H1 (cell line): ENCODE measurements around the gene SERAC1. TPM values are rescaled to one million over a fixed set of nuclear protein-coding genes. Genes with fewer than 3 reads are reported as not detected.
A peak's percentile ranks its signal among the peaks of the same experiment; 100 is the strongest.

Experiments
- CTCF ChIA-PET: fragments of 300-600 bp; sonication (Branson Sonifier 250); formaldehyde crosslinking; loops from one replicate; lab custom pipeline; 2021; ENCODE audit not compliant: partially characterized antibody; lab: Charles Lee
- POLR2A ChIA-PET: fragments of 300-600 bp; sonication (Branson Sonifier 250); formaldehyde crosslinking; loops from one replicate; lab custom pipeline; 2021; ENCODE audit warnings: inconsistent platforms; ENCODE audit not compliant: partially characterized antibody; lab: Charles Lee
- DNase-seq, 2 experiments: peaks; one replicate each; pipeline versions ENCODE4 v3.0.0 to v3.0.0-alpha.2; 2010 to 2022; ENCODE audit warnings: low spot score in 2 of 2, low read depth in 1 of 2, mixed read lengths in 1 of 2
- FAIRE-seq: peaks from 2 replicates; lab custom pipeline; 2011; peaks lifted over from hg19 to GRCh38; lab: Jason Lieb, UNC
- H2AFZ ChIP-seq: 2 replicates; pipeline ENCODE4 v1.8.1; 2012; ENCODE audit warnings: low read length, inconsistent platforms
- H2AK5ac ChIP-seq: 2 replicates; pipeline ENCODE4 v1.6.1; 2013; ENCODE audit warnings: low read depth, low read length
- H2BK120ac ChIP-seq: replicated peaks from 2 replicates; pipeline ENCODE3; 2013; ENCODE audit warnings: low read depth, low read length, inconsistent platforms
- H2BK12ac ChIP-seq: 2 replicates; pipeline ENCODE4 v1.6.1; 2013; ENCODE audit warnings: low read depth, low read length
- H2BK15ac ChIP-seq: 2 replicates; pipeline ENCODE4 v1.6.1; 2013; ENCODE audit warnings: low read length
- H2BK20ac ChIP-seq: 2 replicates; pipeline ENCODE4 v1.6.1; 2013; ENCODE audit warnings: low read length
- H2BK5ac ChIP-seq: 2 replicates; pipeline ENCODE4 v1.6.1; 2013; ENCODE audit warnings: low read depth, low read length
- H3K14ac ChIP-seq: 2 replicates; pipeline ENCODE4 v1.6.1; 2013; ENCODE audit warnings: inconsistent platforms; ENCODE audit not compliant: insufficient read length
- H3K18ac ChIP-seq: 2 replicates; pipeline ENCODE4 v1.6.1; 2013; ENCODE audit warnings: low read length; ENCODE audit errors: extremely low read depth
- H3K23ac ChIP-seq: 2 replicates; pipeline ENCODE4 v1.6.1; 2013; ENCODE audit warnings: inconsistent platforms; ENCODE audit not compliant: insufficient read length
- H3K23me2 ChIP-seq: 2 replicates; pipeline ENCODE4 v1.6.1; 2013; ENCODE audit warnings: low read depth, low read length
- H3K27ac ChIP-seq: 2 replicates; pipeline ENCODE4 v1.6.1; 2011; ENCODE audit warnings: low read depth, low read length, inconsistent platforms
- H3K27me3 ChIP-seq, 4 experiments: replicated peaks in 1 of 4; 1 replicate in 1 of 4; 2 replicates in 3 of 4; pipeline versions ENCODE4 v1.6.1 to v1.8.1; 2011 to 2013; ENCODE audit warnings: low read length in 3 of 4, mild to moderate bottlenecking in 3 of 4, inconsistent platforms in 2 of 4, mixed read lengths in 2 of 4, moderate library complexity in 1 of 4; ENCODE audit not compliant: control insufficient read depth in 3 of 4, insufficient read depth in 3 of 4; ENCODE audit errors: extremely low read depth in 1 of 4
- H3K36me3 ChIP-seq, 4 experiments: 2 replicates each; pipeline versions ENCODE4 v1.6.1 to v1.8.1; 2011 to 2013; ENCODE audit warnings: mild to moderate bottlenecking in 4 of 4, low read length in 3 of 4, moderate library complexity in 2 of 4, control low read depth in 1 of 4, inconsistent platforms in 1 of 4; ENCODE audit not compliant: insufficient read depth in 4 of 4, control insufficient read depth in 2 of 4
- H3K4ac ChIP-seq: replicated peaks from 2 replicates; pipeline ENCODE3; 2013; ENCODE audit warnings: low read length, low read depth, mixed read lengths, inconsistent platforms; ENCODE audit not compliant: insufficient read length
- H3K4me1 ChIP-seq, 4 experiments: replicated peaks in 1 of 4; 1 replicate in 1 of 4; 2 replicates in 3 of 4; pipeline versions ENCODE4 v1.6.1 to v1.8.1; 2011 to 2013; ENCODE audit warnings: low read length in 3 of 4, inconsistent platforms in 2 of 4, mixed read lengths in 1 of 4; ENCODE audit not compliant: insufficient read depth in 4 of 4, control insufficient read depth in 3 of 4
- H3K4me2 ChIP-seq, 2 experiments: 2 replicates each; pipeline versions ENCODE4 v1.6.1 to v1.8.1; 2011 to 2013; ENCODE audit warnings: low read depth in 2 of 2, low read length in 2 of 2, control low read depth in 1 of 2, inconsistent platforms in 1 of 2, mild to moderate bottlenecking in 1 of 2; ENCODE audit not compliant: insufficient read depth in 1 of 2
- H3K4me3 ChIP-seq, 4 experiments: fragments of 200-600, 300-600 bp in 1 of 4; sonication (generic), shearing (Covaris generic), sonication (Bioruptor Twin) in 1 of 4; 2 replicates each; pipeline versions ENCODE4 v1.5.1 to v1.8.1; 2011 to 2016; ENCODE audit warnings: low read length in 4 of 4, low read depth in 3 of 4, control low read depth in 2 of 4, inconsistent platforms in 2 of 4, mild to moderate bottlenecking in 2 of 4, mixed read lengths in 1 of 4, moderate library complexity in 1 of 4; ENCODE audit not compliant: insufficient read depth in 2 of 4; ENCODE audit errors: extremely low read depth in 1 of 4
- H3K56ac ChIP-seq: replicated peaks from 2 replicates; pipeline ENCODE3; 2013; ENCODE audit warnings: low read depth, mild to moderate bottlenecking, mixed read lengths, low read length, inconsistent platforms; ENCODE audit not compliant: insufficient read length
- H3K79me1 ChIP-seq: 2 replicates; pipeline ENCODE4 v1.6.1; 2013; ENCODE audit warnings: low read depth, low read length, control low read depth
- H3K79me2 ChIP-seq, 2 experiments: 2 replicates each; pipeline versions ENCODE4 v1.6.1 to v1.8.1; 2012 to 2013; ENCODE audit warnings: low read length in 2 of 2, mild to moderate bottlenecking in 2 of 2, inconsistent platforms in 1 of 2; ENCODE audit not compliant: insufficient read depth in 2 of 2, control insufficient read depth in 1 of 2
- H3K9ac ChIP-seq, 4 experiments: replicated peaks in 1 of 4; 1 replicate in 1 of 4; 2 replicates in 3 of 4; pipeline versions ENCODE4 v1.6.1 to v1.8.1; 2011 to 2013; ENCODE audit warnings: low read depth in 3 of 4, low read length in 3 of 4, control low read depth in 2 of 4, mild to moderate bottlenecking in 2 of 4, moderate library complexity in 2 of 4, inconsistent platforms in 1 of 4; ENCODE audit errors: extremely low read depth in 1 of 4
- H3K9me3 ChIP-seq, 2 experiments: 2 replicates each; pipeline versions ENCODE4 v1.6.1 to v1.8.1; 2012 to 2013; ENCODE audit warnings: mild to moderate bottlenecking in 2 of 2, moderate library complexity in 2 of 2, control low read depth in 1 of 2, inconsistent platforms in 1 of 2, low read depth in 1 of 2, low read length in 1 of 2, mixed read lengths in 1 of 2; ENCODE audit not compliant: insufficient read depth in 2 of 2
- H4K20me1 ChIP-seq, 2 experiments: replicated peaks in 1 of 2; 2 replicates each; pipeline versions ENCODE3 to v1.8.1; 2011 to 2013; ENCODE audit warnings: inconsistent platforms in 2 of 2, low read length in 2 of 2, mild to moderate bottlenecking in 1 of 2; ENCODE audit not compliant: insufficient read depth in 2 of 2, control insufficient read depth in 1 of 2
- H4K5ac ChIP-seq: 2 replicates; pipeline ENCODE4 v1.6.1; 2013; ENCODE audit warnings: low read length, low read depth, mixed read lengths, inconsistent platforms; ENCODE audit not compliant: insufficient read length
- H4K8ac ChIP-seq: 2 replicates; pipeline ENCODE4 v1.8.0; 2013; ENCODE audit warnings: mild to moderate bottlenecking, moderate library complexity, low read length, inconsistent platforms; ENCODE audit not compliant: insufficient read depth; ENCODE audit errors: extremely low read depth
- H4K91ac ChIP-seq: replicated peaks from 2 replicates; pipeline ENCODE3; 2013; ENCODE audit warnings: low read length, mixed read lengths, inconsistent platforms; ENCODE audit not compliant: insufficient read length
- NANOG ChIP-seq: IDR thresholded peaks from 2 replicates; pipeline ENCODE4 v1.6.1; 2011; ENCODE audit warnings: low read length, low read depth, mild to moderate bottlenecking, inconsistent platforms; ENCODE audit not compliant: insufficient read depth, poor library complexity, severe bottlenecking
- RAD21 ChIP-seq, 2 experiments: IDR thresholded peaks in 1 of 2; conservative IDR thresholded peaks in 1 of 2; 2 replicates each; pipeline ENCODE4 v1.6.1; 2011; ENCODE audit warnings: low read depth in 2 of 2, low read length in 2 of 2, improper control_type of control experiment in 1 of 2, inconsistent platforms in 1 of 2, mild to moderate bottlenecking in 1 of 2, moderate library complexity in 1 of 2
- TCF12 ChIP-seq: IDR thresholded peaks from 2 replicates; pipeline ENCODE4 v1.6.1; 2011; ENCODE audit warnings: low read depth, mild to moderate bottlenecking, low read length
- WGBS, 2 experiments: shearing (Covaris generic) in 1 of 2; methylation state at CpG; one replicate each; pipeline versions ENCODE4 v1.1.6 to v1.1.7; 2013 to 2015; ENCODE audit warnings: low lambda C conversion rate in 2 of 2, mixed read lengths in 2 of 2, inconsistent platforms in 1 of 2, low coverage in 1 of 2, missing lambda C conversion rate in 1 of 2; ENCODE audit not compliant: insufficient replicate concordance in 2 of 2, insufficient coverage in 1 of 2, insufficient read length in 1 of 2; ENCODE audit errors: extremely low coverage in 1 of 2, missing lambda C conversion rate in 1 of 2; 5-methylcytosine and 5-hydroxymethylcytosine counted together
- polyA plus RNA-seq, 7 experiments: library from polyadenylated mRNA; depleted of rRNA in 3 of 7; stranded (reverse) in 5 of 7; unstranded in 2 of 7; fragments of >200 nt in 5 of 7; fragments of 200-250 nt in 2 of 7; gene quantifications; 1 replicate in 5 of 7; 2 replicates in 1 of 7; 4 replicates in 1 of 7; pipeline versions ENCODE4 v1.2.1 to v1.2.3, GENCODE V29; 2011 to 2013; ENCODE audit warnings: missing spikeins in 2 of 7, mixed read lengths in 2 of 7
- total RNA-seq: library from RNA; stranded (reverse); fragmentation: NEBNext Ultra II Directional; extraction: Animal tissue kit (Norgen Biotek cat#: 25700); gene quantifications from 2 replicates; pipeline ENCODE4 v1.2.1, GENCODE V29; 2021
- TF ChIP-seq, protein P1 (sequence below), 3 experiments: IDR thresholded peaks; 1 replicate in 2 of 3; 2 replicates in 1 of 3; pipeline versions ENCODE4 v1.5.1 to v1.6.1; 2011; ENCODE audit warnings: low read length in 3 of 3, mild to moderate bottlenecking in 3 of 3, inconsistent platforms in 2 of 3, low read depth in 1 of 3, moderate library complexity in 1 of 3; ENCODE audit not compliant: insufficient read depth in 1 of 3; ENCODE audit errors: control extremely low read depth in 1 of 3

SERAC1 gene
- total and polyA plus RNA-seq, 2 of the 8 experiments (the other 6 are each of a cell fraction or from before 2014, with no cell fraction given), result 7.3 to 9.0 TPM

DNA sequence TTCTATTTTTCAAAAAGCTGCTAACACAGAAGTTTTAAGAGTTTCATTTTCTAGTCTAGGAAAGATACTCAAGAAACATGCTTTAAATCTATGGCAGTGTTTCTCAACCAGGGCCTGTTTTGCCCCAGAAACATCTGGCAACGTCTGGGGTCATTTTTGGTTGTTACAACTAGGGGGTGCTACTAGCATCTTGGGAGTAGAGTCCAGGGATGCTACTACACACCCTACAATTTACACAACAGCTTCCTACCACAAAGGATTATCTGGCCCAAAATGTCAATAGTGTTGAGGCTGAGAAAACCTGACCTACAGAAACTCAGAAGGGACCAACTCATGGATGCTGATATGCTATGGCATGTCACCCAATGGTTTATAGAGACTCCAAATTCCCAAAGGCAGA, 24.4 kb downstream of the SERAC1 start:
- Histone ChIP-seq H3K4ac (no peak overlapping the region), H2AFZ (no peak overlapping the region), H4K20me1 (peaks cover 0 to 2% of the 10 kb centered on the region in 2 experiments), H3K56ac (no peak overlapping the region), H4K5ac (no peak overlapping the region), H3K27me3 (no peaks in the 10 kb centered on the region), H3K9ac (no peak overlapping the region), H3K23ac (no peak overlapping the region), H3K79me2 (no peaks in the 10 kb centered on the region), H2BK20ac (no peak overlapping the region), H3K4me1 (no peaks in the 10 kb centered on the region), H3K18ac (no peak overlapping the region), H2BK12ac (no peak overlapping the region), H3K9me3 (no peaks in the 10 kb centered on the region), H3K14ac (no peak overlapping the region), H4K8ac (no peak overlapping the region), H2BK15ac (no peak overlapping the region), H2AK5ac (no peak overlapping the region), H2BK120ac (no peak overlapping the region), H4K91ac (no peak overlapping the region), H3K23me2 (no peaks in the 10 kb centered on the region), H3K79me1 (no peaks in the 10 kb centered on the region), H3K36me3 (peaks cover 0 to 11% (median 3%) of the 10 kb centered on the region in 4 experiments; a peak in 4 of 8 replicates), H2BK5ac (no peak overlapping the region), H3K27ac (no peak overlapping the region), H3K4me3 (no peak overlapping the region), H3K4me2 (no peak overlapping the region)
- peak; percentile 79 for FAIRE-seq
- peak; percentile 69 to 79 for TF ChIP-seq RAD21 (IDR thresholded peaks at IDR 0.05 in 1 of 2, conservative IDR thresholded peaks at IDR 0.05 in 1 of 2; ENCODE audit: low read depth in 2 of 2, low read length in 2 of 2)
- TF ChIP-seq NANOG, result no peak
- 0 out of 2 replicates have a peak, but pooled peaks have one; percentile 14 for TF ChIP-seq TCF12
- TF ChIP-seq, protein P1, sequence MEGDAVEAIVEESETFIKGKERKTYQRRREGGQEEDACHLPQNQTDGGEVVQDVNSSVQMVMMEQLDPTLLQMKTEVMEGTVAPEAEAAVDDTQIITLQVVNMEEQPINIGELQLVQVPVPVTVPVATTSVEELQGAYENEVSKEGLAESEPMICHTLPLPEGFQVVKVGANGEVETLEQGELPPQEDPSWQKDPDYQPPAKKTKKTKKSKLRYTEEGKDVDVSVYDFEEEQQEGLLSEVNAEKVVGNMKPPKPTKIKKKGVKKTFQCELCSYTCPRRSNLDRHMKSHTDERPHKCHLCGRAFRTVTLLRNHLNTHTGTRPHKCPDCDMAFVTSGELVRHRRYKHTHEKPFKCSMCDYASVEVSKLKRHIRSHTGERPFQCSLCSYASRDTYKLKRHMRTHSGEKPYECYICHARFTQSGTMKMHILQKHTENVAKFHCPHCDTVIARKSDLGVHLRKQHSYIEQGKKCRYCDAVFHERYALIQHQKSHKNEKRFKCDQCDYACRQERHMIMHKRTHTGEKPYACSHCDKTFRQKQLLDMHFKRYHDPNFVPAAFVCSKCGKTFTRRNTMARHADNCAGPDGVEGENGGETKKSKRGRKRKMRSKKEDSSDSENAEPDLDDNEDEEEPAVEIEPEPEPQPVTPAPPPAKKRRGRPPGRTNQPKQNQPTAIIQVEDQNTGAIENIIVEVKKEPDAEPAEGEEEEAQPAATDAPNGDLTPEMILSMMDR (IDR thresholded peaks at IDR 0.05; ENCODE audit: control extremely low read depth in 1 of 3, insufficient read depth in 1 of 3, low read depth in 1 of 3, low read length in 3 of 3), result peak; percentile 24 to 71 (median 71)
- 15% methylated on average over 1 of the region's 1 CpG; no CpG with 5 or more reads in 1 of the 2 experiments for WGBS, 2 experiments
- no peak for DNase-seq
- ChIA-PET CTCF (interaction anchor here (0.9 to 5.0 kb wide), 13 partner anchors 8 to 144 kb away, joined by 3 to 50 read pairs (median 5); no protein-coding TSS in a partner anchor), POLR2A (interaction anchor here (1.3 kb wide), 1 partner anchor 24 kb away, joined by 3 read pairs; no protein-coding TSS in a partner anchor)
